Lower lobe of right lung (tissue), 2 donors: ENCODE data around the gene CCDC157. TPM values are rescaled to one million over a fixed set of nuclear protein-coding genes. Genes with fewer than 3 reads are reported as not detected.

Source experiments
- ATAC-seq, 2 donors: fragments of 200-7000 bp; cut with Tn5 transposase; one replicate each; pipeline ENCODE4 v1.9.1; 2020 to 2022; ENCODE audit warnings: mild to moderate bottlenecking in 2 of 2, moderate library complexity in 2 of 2
- DNase-seq: peaks from one replicate; pipeline ENCODE4 v3.0.0-alpha.2; 2020
- H3K27ac ChIP-seq: fragments of 200-600 bp; one replicate; pipeline ENCODE4 v1.8.0; 2022
- H3K27me3 ChIP-seq: fragments of 200-600 bp; one replicate; pipeline ENCODE4 v1.8.0; 2022; ENCODE audit warnings: low read depth
- H3K36me3 ChIP-seq: fragments of 200-600 bp; one replicate; pipeline ENCODE4 v1.8.0; 2022; ENCODE audit warnings: mild to moderate bottlenecking
- H3K4me1 ChIP-seq: fragments of 200-600 bp; one replicate; pipeline ENCODE4 v1.8.0; 2022
- H3K4me3 ChIP-seq: fragments of 200-600 bp; one replicate; pipeline ENCODE4 v1.8.0; 2022; ENCODE audit warnings: mild to moderate bottlenecking
- H3K9me3 ChIP-seq: fragments of 200-600 bp; one replicate; pipeline ENCODE4 v1.8.0; 2022
- intact Hi-C: fragments of 100-400 bp; cut with DNase I; formaldehyde crosslinking; loops from one replicate; pipeline ENCODE4 v1.11.0; 2022
- long read RNA-seq: library from polyadenylated mRNA; unstranded; transcript quantifications from one replicate; pipeline ENCODE4 v2.0.0, GENCODE V29; 2021
- total RNA-seq: library from RNA; stranded (reverse); fragmentation: NEBNext Ultra II Directional; extraction: Animal tissue kit (Norgen Biotek cat#: 25700); gene quantifications from one replicate; pipeline ENCODE4 v1.2.1, GENCODE V29; 2021
- TF ChIP-seq, protein P1 (sequence below): fragments of 200-600 bp; IDR thresholded peaks from one replicate; pipeline ENCODE4 v1.8.0; 2022; ENCODE audit warnings: antibody characterized with exemption, mild to moderate bottlenecking
- donor health status: DM: no; HTN: yes; CAD: no; lungs with severe emphysema.

CCDC157 gene
- 5.2 TPM for total RNA-seq
- long read RNA-seq, partial matches to known transcripts, result 1 of 14 reads
- long read RNA-seq, other reads (novel, unspliced or antisense), result 7 of 14 reads

DNA sequence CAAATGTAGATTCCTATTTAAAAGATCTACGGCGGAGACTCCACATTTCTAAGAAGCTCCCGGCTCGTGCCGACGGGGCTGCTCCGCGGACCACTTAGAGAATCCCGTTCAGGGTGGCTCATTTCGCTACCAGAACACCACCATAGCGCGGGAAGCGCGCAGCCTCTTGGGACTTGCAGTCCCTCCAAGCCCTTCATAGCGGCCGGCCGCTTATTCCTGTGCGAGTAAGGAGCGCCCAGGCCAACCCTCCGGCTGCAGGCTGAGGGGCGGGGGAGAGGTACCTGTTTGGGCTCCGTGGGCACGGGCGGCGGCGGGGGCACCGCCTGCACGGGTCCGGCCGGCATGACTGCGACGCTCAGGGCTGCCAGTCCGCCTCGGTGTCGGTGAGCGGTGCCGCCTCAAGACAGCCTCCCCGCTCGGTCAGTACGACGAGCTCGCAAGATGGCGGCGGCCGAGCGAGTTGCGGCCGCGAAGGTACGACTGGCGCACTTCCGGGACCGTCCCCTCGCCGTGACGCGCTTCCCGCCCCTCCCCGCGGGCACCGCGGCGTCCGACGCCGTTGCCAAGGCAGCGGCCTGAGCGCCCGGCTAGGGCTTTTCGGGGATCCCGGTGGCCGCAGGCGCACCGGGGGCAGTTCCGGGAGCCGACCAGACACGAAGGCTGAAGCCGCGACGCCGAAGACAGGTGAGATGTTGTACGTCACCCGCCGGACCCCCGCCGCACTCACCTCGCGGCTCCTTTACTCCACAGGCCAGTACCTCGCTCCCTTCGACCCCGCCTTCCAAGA lies at the start of gene CCDC157, which contains the start of gene SF3A1:
TSS of gene CCDC157 (plus strand) at position 559 of the 787 bp plus-strand sequence. CDS start 8,994 bp downstream, outside the sequence.
TSS of gene SF3A1 (minus strand) at position 446 of the 787 bp plus-strand sequence. CDS start at position 344, 102 bp downstream.
- H3K27me3 ChIP-seq, result no peaks in the 10 kb centered on the region
- intact Hi-C loops, result no loop called here
- TF ChIP-seq, protein P1, sequence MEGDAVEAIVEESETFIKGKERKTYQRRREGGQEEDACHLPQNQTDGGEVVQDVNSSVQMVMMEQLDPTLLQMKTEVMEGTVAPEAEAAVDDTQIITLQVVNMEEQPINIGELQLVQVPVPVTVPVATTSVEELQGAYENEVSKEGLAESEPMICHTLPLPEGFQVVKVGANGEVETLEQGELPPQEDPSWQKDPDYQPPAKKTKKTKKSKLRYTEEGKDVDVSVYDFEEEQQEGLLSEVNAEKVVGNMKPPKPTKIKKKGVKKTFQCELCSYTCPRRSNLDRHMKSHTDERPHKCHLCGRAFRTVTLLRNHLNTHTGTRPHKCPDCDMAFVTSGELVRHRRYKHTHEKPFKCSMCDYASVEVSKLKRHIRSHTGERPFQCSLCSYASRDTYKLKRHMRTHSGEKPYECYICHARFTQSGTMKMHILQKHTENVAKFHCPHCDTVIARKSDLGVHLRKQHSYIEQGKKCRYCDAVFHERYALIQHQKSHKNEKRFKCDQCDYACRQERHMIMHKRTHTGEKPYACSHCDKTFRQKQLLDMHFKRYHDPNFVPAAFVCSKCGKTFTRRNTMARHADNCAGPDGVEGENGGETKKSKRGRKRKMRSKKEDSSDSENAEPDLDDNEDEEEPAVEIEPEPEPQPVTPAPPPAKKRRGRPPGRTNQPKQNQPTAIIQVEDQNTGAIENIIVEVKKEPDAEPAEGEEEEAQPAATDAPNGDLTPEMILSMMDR, result no peak

DNA sequence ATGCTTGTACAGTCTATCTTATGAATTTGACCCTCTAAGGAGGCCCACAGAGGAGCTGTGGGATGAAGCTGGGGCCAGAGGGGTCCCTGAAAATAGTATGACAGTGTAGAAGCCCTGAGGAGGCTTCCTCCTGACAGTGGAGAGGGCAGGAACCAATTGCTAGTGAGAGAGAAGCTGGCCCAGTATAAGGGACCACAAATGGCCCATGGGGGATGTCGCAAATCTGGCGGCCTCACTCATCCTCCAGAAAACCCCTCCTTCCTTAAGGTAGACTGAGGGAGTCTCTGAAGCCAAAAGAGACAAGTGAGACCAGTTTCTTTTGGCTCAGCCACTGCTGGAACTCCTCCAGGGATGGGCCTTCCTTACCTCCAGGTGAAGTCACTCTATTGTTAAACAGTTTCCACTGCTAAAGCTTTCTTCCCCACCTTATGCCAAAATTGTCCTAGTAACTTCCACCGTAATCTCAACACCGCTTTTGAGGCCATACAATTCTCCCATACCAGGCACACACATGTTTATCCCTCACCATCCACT lies 49.7 kb upstream of the CCDC157 start:
- Histone ChIP-seq H3K4me3 (no peak overlapping the region), H3K36me3 (peaks cover 11% of the 10 kb centered on the region), H3K4me1 (peaks cover 100% of the 10 kb centered on the region), H3K27me3 (no peaks in the 10 kb centered on the region), H3K9me3 (no peaks in the 10 kb centered on the region), H3K27ac (peak overlapping the region; percentile 91)
- TF ChIP-seq, protein P1, result no peak
- DNase-seq (no peak), ATAC-seq (no peak)
- intact Hi-C loops, result no loop called here

More for the DNA sequence above, at the start of gene CCDC157, which contains the start of gene SF3A1:
- Histone ChIP-seq H3K9me3 (no peaks in the 10 kb centered on the region), H3K36me3 (peaks cover 19% of the 10 kb centered on the region), H3K27ac (peak within 1 kb of the TSS; percentile 98), H3K4me1 (peaks cover 46% of the 10 kb centered on the region), H3K4me3 (peak within 1 kb of the TSS; percentile 88)
- DNase-seq, result peak; percentile 95
- peak; percentile 98 for ATAC-seq

DNA sequence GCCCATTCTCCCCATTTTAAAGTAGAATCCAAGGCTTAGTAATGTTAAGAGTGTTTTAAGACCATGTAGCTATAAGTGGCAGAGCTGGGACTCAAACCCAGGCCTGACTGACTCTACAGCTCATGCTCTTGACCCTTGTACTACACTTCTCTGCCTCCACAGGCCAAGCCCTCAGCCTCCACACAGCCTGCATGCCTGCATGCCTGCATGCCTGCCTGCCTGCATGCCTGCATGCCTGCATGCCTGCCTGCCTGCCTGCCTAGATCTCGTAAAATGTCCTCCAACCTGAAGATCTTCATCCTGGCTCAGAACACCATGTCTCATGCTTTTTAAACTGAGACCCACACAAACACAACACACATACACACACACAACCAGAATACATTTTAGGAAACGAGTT lies 48.7 kb upstream of the CCDC157 start:
- peak overlapping the region; percentile 91 for H3K27ac ChIP-seq
- peaks cover 8% of the 10 kb centered on the region for H3K36me3 ChIP-seq
- intact Hi-C loops, result no loop called here
- TF ChIP-seq, protein P1, result no peak
- DNase-seq (no peak), ATAC-seq (no peak)
- H3K27me3 ChIP-seq, result no peaks in the 10 kb centered on the region
- H3K4me1 ChIP-seq, result peaks cover 100% of the 10 kb centered on the region
- H3K4me3 ChIP-seq, result no peak overlapping the region
- H3K9me3 ChIP-seq, result no peaks in the 10 kb centered on the region

DNA sequence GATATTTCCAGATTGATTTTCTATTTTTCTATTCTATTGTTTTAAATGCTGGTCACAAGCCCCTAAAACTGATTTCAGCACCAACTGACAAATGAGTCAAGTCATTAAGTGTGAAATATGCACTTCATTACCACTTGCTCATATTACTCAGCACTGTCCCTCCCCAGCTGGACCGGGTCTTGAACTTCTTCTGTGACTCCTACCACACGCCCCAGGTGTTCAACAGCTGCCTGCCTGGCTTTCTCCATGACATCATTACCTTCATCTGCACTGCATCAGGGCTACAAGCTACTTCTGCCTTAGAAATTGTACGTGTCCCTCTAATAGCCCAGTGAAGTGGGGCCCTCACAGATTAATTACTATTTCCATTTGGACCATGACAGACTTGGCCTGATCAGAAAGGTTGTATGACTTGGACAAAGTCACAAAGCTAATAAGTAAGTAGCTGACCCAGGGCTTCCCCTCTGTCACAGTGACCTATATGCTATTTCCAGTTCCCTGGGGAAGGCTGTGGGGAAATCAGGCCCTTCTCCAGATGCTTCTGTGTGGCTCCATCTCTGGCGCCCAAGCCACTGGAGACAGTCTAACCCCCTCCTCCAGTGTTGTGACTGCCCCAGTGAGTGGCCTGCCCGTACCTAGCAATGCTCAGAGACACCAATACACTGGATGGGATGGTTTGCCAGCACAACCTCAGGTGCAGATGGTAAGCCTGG lies 48.1 kb upstream of the CCDC157 start:
- no peak for DNase-seq
- H3K36me3 ChIP-seq, result peaks cover 2% of the 10 kb centered on the region
- TF ChIP-seq, protein P1, result no peak
- H3K27me3 ChIP-seq, result no peaks in the 10 kb centered on the region
- no peak for ATAC-seq
- intact Hi-C loops, result no loop called here
- peaks cover 98% of the 10 kb centered on the region for H3K4me1 ChIP-seq
- H3K27ac ChIP-seq, result peak overlapping the region; percentile 91
- no peak overlapping the region for H3K4me3 ChIP-seq
- H3K9me3 ChIP-seq, result no peaks in the 10 kb centered on the region

DNA sequence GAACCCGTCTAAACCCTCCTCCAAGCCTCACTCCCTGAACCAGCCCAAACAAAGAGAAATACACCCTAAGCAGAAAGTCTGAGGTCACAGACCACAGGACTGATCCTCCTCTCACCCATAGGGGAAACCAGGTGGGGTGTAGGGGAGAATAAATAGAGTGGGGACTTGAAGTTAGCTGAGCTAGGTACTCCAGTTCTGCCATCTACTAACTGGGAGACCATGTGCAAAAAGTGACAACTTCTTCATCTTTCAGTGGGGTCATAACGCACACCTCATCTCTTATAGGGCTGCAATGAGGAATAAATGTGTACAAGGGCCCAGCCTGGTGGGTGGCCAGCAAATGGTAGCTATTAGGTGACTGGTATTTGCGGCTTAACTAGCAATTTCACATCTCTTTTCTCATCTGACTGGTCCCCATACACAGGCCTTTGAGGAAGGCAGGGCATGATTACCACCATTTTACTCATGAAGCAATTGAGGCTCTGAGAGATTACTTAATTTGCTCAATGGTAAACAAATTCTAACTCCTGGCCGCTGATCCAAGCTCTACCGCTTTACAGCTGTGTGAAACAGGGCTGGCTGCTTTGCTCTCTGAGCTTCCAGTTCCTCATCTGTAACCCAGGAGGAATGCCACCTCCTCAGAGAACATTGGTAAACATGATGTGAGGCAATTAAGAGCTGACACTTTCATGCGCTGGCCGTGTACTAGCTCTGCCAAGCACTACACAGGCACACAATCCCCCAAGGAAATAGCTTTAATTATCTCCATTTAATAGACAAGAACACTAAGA lies 46.7 kb upstream of the CCDC157 start:
- Histone ChIP-seq H3K9me3 (no peaks in the 10 kb centered on the region), H3K4me3 (no peak overlapping the region), H3K4me1 (peaks cover 98% of the 10 kb centered on the region), H3K36me3 (peaks cover under 1% of the 10 kb centered on the region), H3K27me3 (no peaks in the 10 kb centered on the region), H3K27ac (peak overlapping the region; percentile 91)
- intact Hi-C loops, result no loop called here
- ATAC-seq, result peak; percentile 87 to 90
- DNase-seq, result peak; percentile 71
- TF ChIP-seq, protein P1, result no peak
